OCI-LY3 (cell line): ENCODE measurements around the gene XYLB.

Source experiments
- H2AFZ ChIP-seq: fragments of 200-600, 300-600 bp; shearing (Covaris generic); 2 replicates; pipeline ENCODE4 v1.6.0; 2014; ENCODE audit warnings: antibody characterized with exemption, low read depth, low read length
- H3K27ac ChIP-seq: fragments of 200-600, 300-600 bp; sonication (generic); 2 replicates; pipeline ENCODE4 v1.5.1; 2014; ENCODE audit warnings: mild to moderate bottlenecking, low read length, moderate library complexity, mixed read lengths
- H3K27me3 ChIP-seq: fragments of 200-600, 300-600 bp; sonication (generic); 2 replicates; pipeline ENCODE4 v1.6.1; 2014; ENCODE audit warnings: low read depth, low read length, mixed read lengths
- H3K36me3 ChIP-seq: fragments of 200-600, 300-600 bp; sonication (generic); replicated peaks from 2 replicates; pipeline ENCODE3; 2014; ENCODE audit warnings: low read depth, low read length, mixed read lengths
- H3K4me1 ChIP-seq: fragments of 300-600, 200-600 bp; sonication (generic); 2 replicates; pipeline ENCODE4 v1.6.1; 2014; ENCODE audit warnings: low read length, mixed read lengths
- H3K4me2 ChIP-seq: fragments of 200-600, 300-600 bp; sonication (generic); 2 replicates; pipeline ENCODE4 v1.6.1; 2014; ENCODE audit warnings: low read length, mixed read lengths
- H3K4me3 ChIP-seq: fragments of 300-600, 200-600 bp; sonication (generic); 2 replicates; pipeline ENCODE4 v1.5.1; 2014; ENCODE audit warnings: antibody characterized with exemption, mild to moderate bottlenecking, low read length, moderate library complexity
- H3K79me2 ChIP-seq: fragments of 300-600, 200-600 bp; shearing (Covaris generic); 2 replicates; pipeline ENCODE4 v1.6.1; 2014; ENCODE audit warnings: mild to moderate bottlenecking, low read length, mixed read lengths
- H3K9ac ChIP-seq: fragments of 300-600, 200-600 bp; shearing (Covaris generic); 2 replicates; pipeline ENCODE4 v1.6.0; 2014; ENCODE audit warnings: mild to moderate bottlenecking, low read length, moderate library complexity
- H3K9me3 ChIP-seq: fragments of 200-600, 300-600 bp; shearing (Covaris generic); 2 replicates; pipeline ENCODE4 v1.6.1; 2014; ENCODE audit warnings: low read length, mixed read lengths; ENCODE audit not compliant: insufficient read depth
- H4K20me1 ChIP-seq: fragments of 200-600, 300-600 bp; sonication (generic); 2 replicates; pipeline ENCODE4 v1.6.1; 2016; ENCODE audit warnings: low read length, mixed read lengths; ENCODE audit not compliant: insufficient read depth
- CTCF ChIP-seq: fragments of 200-600, 300-600 bp; sonication (generic); IDR thresholded peaks from 2 replicates; pipeline ENCODE4 v1.5.1; 2014; ENCODE audit warnings: antibody characterized with exemption, low read length, low read depth
- EZH2phosphoT487 ChIP-seq: fragments of 200-600 bp; shearing (Covaris generic); IDR thresholded peaks from 2 replicates; pipeline ENCODE4 v1.6.1; 2018; ENCODE audit warnings: antibody characterized with exemption, mixed run types, low read depth

Gene XYLB

GRCh38 chr3:38314112-38314763 lies 32.3 kb upstream of the XYLB start:
- Histone ChIP-seq H3K9me3 (no peaks in the 10 kb centered on the region), H3K27ac (no peak overlapping the region), H3K4me1 (no peaks in the 10 kb centered on the region), H3K4me2 (no peak overlapping the region), H3K79me2 (no peaks in the 10 kb centered on the region), H3K27me3 (0 out of 2 replicates have a peak, but pooled peaks cover 4% of the 10 kb centered on the region), H3K9ac (no peak overlapping the region), H4K20me1 (no peaks in the 10 kb centered on the region), H3K4me3 (no peak overlapping the region), H2AFZ (no peak overlapping the region), H3K36me3 (no peaks in the 10 kb centered on the region)
- TF ChIP-seq CTCF (no peak), EZH2phosphoT487 (no peak)

- Histone ChIP-seq H3K4me3 (no peak overlapping the region), H2AFZ (no peak overlapping the region), H3K79me2 (no peaks in the 10 kb centered on the region), H3K9me3 (no peaks in the 10 kb centered on the region), H3K27me3 (0 out of 2 replicates have a peak, but pooled peaks cover under 1% of the 10 kb centered on the region), H4K20me1 (no peaks in the 10 kb centered on the region), H3K36me3 (no peaks in the 10 kb centered on the region), H3K9ac (no peak overlapping the region), H3K4me2 (no peak overlapping the region), H3K4me1 (no peaks in the 10 kb centered on the region), H3K27ac (no peak overlapping the region)
- TF ChIP-seq EZH2phosphoT487 (no peak), CTCF (no peak)
Measured at GRCh38 chr3:38314764-38315487, 31.7 kb upstream of the XYLB start.

GRCh38 chr3:38315488-38316230 lies 30.9 kb upstream of the XYLB start:
- H3K9ac ChIP-seq, result no peak overlapping the region
- H3K4me3 ChIP-seq, result no peak overlapping the region
- no peak overlapping the region for H3K4me2 ChIP-seq
- no peaks in the 10 kb centered on the region for H3K36me3 ChIP-seq
- H3K79me2 ChIP-seq, result no peaks in the 10 kb centered on the region
- TF ChIP-seq CTCF (no peak), EZH2phosphoT487 (no peak)
- H3K27ac ChIP-seq, result no peak overlapping the region
- no peaks in the 10 kb centered on the region for H3K27me3 ChIP-seq
- H2AFZ ChIP-seq, result no peak overlapping the region
- no peaks in the 10 kb centered on the region for H3K9me3 ChIP-seq
- H4K20me1 ChIP-seq, result no peaks in the 10 kb centered on the region
- H3K4me1 ChIP-seq, result no peaks in the 10 kb centered on the region
